GM23338 (cell line): Measurements from ENCODE around the gene DMTF1. TPM values are rescaled to one million over a fixed set of nuclear protein-coding genes. Genes with fewer than 3 reads are reported as not detected.

Source experiments
- ATAC-seq: fragments of 200-7000 bp; cut with Tn5 transposase; 3 replicates; pipeline ENCODE4 v1.9.1; 2020
- DNase-seq: peaks from one replicate; pipeline ENCODE4 v3.0.0-alpha.2; 2015; ENCODE audit warnings: low spot score
- H2AFZ ChIP-seq: fragments of 200-600 bp; sonication (generic); 2 replicates; pipeline ENCODE4 v1.8.0; 2016; ENCODE audit warnings: antibody characterized with exemption, mild to moderate bottlenecking, moderate library complexity
- H3F3A ChIP-seq: fragments of 200-600 bp; sonication (generic); replicated peaks from 2 replicates; pipeline ENCODE4 v1.8.0; 2017; ENCODE audit warnings: antibody characterized with exemption, mixed run types, low read depth
- H3K27ac ChIP-seq: fragments of 200-600 bp; sonication (generic); 2 replicates; pipeline ENCODE4 v1.6.1; 2016; ENCODE audit warnings: low read depth
- H3K27me3 ChIP-seq: fragments of 200-600 bp; sonication (generic); 2 replicates; pipeline ENCODE4 v1.8.0; 2016; ENCODE audit warnings: mild to moderate bottlenecking, mixed run types, moderate library complexity; ENCODE audit not compliant: insufficient read depth
- H3K36me3 ChIP-seq: fragments of 200-600 bp; sonication (generic); 2 replicates; pipeline ENCODE4 v1.8.0; 2016; ENCODE audit warnings: mild to moderate bottlenecking; ENCODE audit not compliant: insufficient read depth
- H3K4me1 ChIP-seq: fragments of 200-600 bp; sonication (generic); 2 replicates; pipeline ENCODE4 v1.8.0; 2016; ENCODE audit warnings: mild to moderate bottlenecking, moderate library complexity; ENCODE audit not compliant: insufficient read depth
- H3K4me2 ChIP-seq: fragments of 200-600 bp; sonication (generic); 2 replicates; pipeline ENCODE4 v1.7.1; 2017; ENCODE audit warnings: mixed run types
- H3K4me3 ChIP-seq: fragments of 200-600 bp; sonication (generic); 2 replicates; pipeline ENCODE4 v1.6.1; 2016; ENCODE audit warnings: mixed run types
- H3K79me2 ChIP-seq: fragments of 200-600 bp; sonication (generic); replicated peaks from 2 replicates; pipeline ENCODE4 v1.8.0; 2017; ENCODE audit warnings: mild to moderate bottlenecking; ENCODE audit not compliant: insufficient read depth
- H3K9me2 ChIP-seq: fragments of 200-600 bp; sonication (generic); 2 replicates; pipeline ENCODE4 v1.8.0; 2017; ENCODE audit not compliant: insufficient read depth
- H4K20me1 ChIP-seq: fragments of 200-600 bp; sonication (generic); replicated peaks from 2 replicates; pipeline ENCODE4 v1.8.0; 2017; ENCODE audit warnings: mild to moderate bottlenecking; ENCODE audit not compliant: insufficient read depth
- H3K27ac Mint-ChIP-seq: 2 replicates; pipeline ENCODE4 v1.8.0; 2020; ENCODE audit warnings: inconsistent platforms, mild to moderate bottlenecking, moderate library complexity, mixed read lengths
- H3K27me3 Mint-ChIP-seq: 3 replicates; pipeline ENCODE4 v1.8.0; 2022; ENCODE audit warnings: low read depth, mild to moderate bottlenecking, moderate library complexity, mixed read lengths, inconsistent platforms; ENCODE audit not compliant: insufficient read depth, poor library complexity
- H3K36me3 Mint-ChIP-seq: 3 replicates; pipeline ENCODE4 v1.8.0; 2021; ENCODE audit warnings: low read depth, mild to moderate bottlenecking, inconsistent platforms, moderate library complexity, mixed read lengths
- H3K4me1 Mint-ChIP-seq: 3 replicates; pipeline ENCODE4 v1.8.0; 2020; ENCODE audit warnings: mild to moderate bottlenecking, inconsistent platforms, mixed read lengths
- H3K4me3 Mint-ChIP-seq: 3 replicates; pipeline ENCODE4 v1.8.0; 2021; ENCODE audit warnings: moderate library complexity, mild to moderate bottlenecking, inconsistent platforms, mixed read lengths
- H3K9me3 Mint-ChIP-seq: 3 replicates; pipeline ENCODE4 v1.8.0; 2020; ENCODE audit warnings: moderate library complexity, mild to moderate bottlenecking, inconsistent platforms, mixed read lengths
- CREB1 ChIP-seq: fragments of 250-450 bp; sonication (Bioruptor Pico); IDR thresholded peaks from 2 replicates; pipeline ENCODE4 v1.5.0; 2020; ENCODE audit warnings: low read depth, mild to moderate bottlenecking, moderate library complexity
- CTCF ChIP-seq, 2 experiments: fragments of 200-600 bp in 1 of 2; sonication (generic) in 1 of 2; conservative IDR thresholded peaks; 2 replicates each; pipeline versions ENCODE4 v1.5.1 to v1.6.1; 2016 to 2017; ENCODE audit warnings: antibody characterized with exemption in 2 of 2, low read depth in 2 of 2, mild to moderate bottlenecking in 2 of 2, moderate library complexity in 1 of 2
- ETS1 ChIP-seq: IDR thresholded peaks from 2 replicates; pipeline ENCODE4 v1.6.1; 2016; ENCODE audit warnings: antibody characterized with exemption
- EZH2 ChIP-seq: fragments of 200-600 bp; sonication (generic); IDR thresholded peaks from one replicate; pipeline ENCODE4 v1.8.0; 2017; ENCODE audit warnings: antibody characterized with exemption, mild to moderate bottlenecking, low read depth; ENCODE audit not compliant: unreplicated experiment
- EZH2phosphoT487 ChIP-seq: fragments of 200-600 bp; sonication (generic); IDR thresholded peaks from one replicate; pipeline ENCODE4 v1.8.1; 2018; ENCODE audit warnings: antibody characterized with exemption; ENCODE audit not compliant: unreplicated experiment
- JUNB ChIP-seq: IDR thresholded peaks from one replicate; pipeline ENCODE4 v1.6.1; 2016; ENCODE audit warnings: antibody characterized with exemption; ENCODE audit not compliant: unreplicated experiment
- NANOG ChIP-seq: IDR thresholded peaks from 2 replicates; pipeline ENCODE4 v1.6.1; 2016; ENCODE audit warnings: antibody characterized with exemption, borderline replicate concordance
- POLR2AphosphoS5 ChIP-seq: IDR thresholded peaks from 2 replicates; pipeline ENCODE4 v1.6.1; 2016; ENCODE audit warnings: antibody characterized with exemption, low read depth
- REST ChIP-seq: IDR thresholded peaks from one replicate; pipeline ENCODE4 v1.6.1; 2018; ENCODE audit warnings: antibody characterized with exemption; ENCODE audit not compliant: unreplicated experiment
- STAT1 ChIP-seq: IDR thresholded peaks from one replicate; pipeline ENCODE4 v1.6.1; 2016; ENCODE audit warnings: antibody characterized with exemption; ENCODE audit not compliant: unreplicated experiment
- ZNF114 ChIP-seq: fragments of 250-450 bp; sonication (Bioruptor Pico); IDR thresholded peaks from 2 replicates; pipeline ENCODE4 v1.5.0; 2020; ENCODE audit warnings: mild to moderate bottlenecking, moderate library complexity
- ZNF331 ChIP-seq: fragments of 250-450 bp; sonication (Bioruptor Pico); IDR thresholded peaks from 2 replicates; pipeline ENCODE4 v1.5.0; 2020; ENCODE audit warnings: low read depth, mild to moderate bottlenecking, moderate library complexity
- polyA plus RNA-seq: library from polyadenylated mRNA; unstranded; fragments of >200 nt; fragmentation: Nextera tagmentation; extraction: Ambion mirVana; gene quantifications from 2 replicates; pipeline ENCODE4 v1.2.1, GENCODE V29; 2016
- total RNA-seq: library from RNA; depleted of rRNA; stranded (reverse); fragments of >200 nt; shearing (Covaris generic); gene quantifications from 2 replicates; pipeline ENCODE4 v1.2.3, GENCODE V29; 2014

DMTF1 gene
- total and polyA plus RNA-seq, 2 experiments from 2014 or later: 60.4 to 114 TPM

GRCh38 chr7:87111877-87112276, 40.4 kb upstream of the DMTF1 start (continued):
- TF ChIP-seq POLR2AphosphoS5: no peak
- TF ChIP-seq NANOG: no peak
- TF ChIP-seq EZH2phosphoT487: no peak
- TF ChIP-seq ZNF331 (CRISPR knock-in tag): no peak
- TF ChIP-seq STAT1: no peak
- no peak for TF ChIP-seq CTCF (conservative IDR thresholded peaks at IDR 0.05; ENCODE audit: low read depth in 2 of 2)
- TF ChIP-seq CREB1 (CRISPR knock-in tag): no peak
- no peak for TF ChIP-seq REST
- no peak for TF ChIP-seq ETS1
- no peak for TF ChIP-seq EZH2

- Mint-ChIP-seq H3K9me3 (peaks cover 18% of the 10 kb centered on the region), H3K27me3 (no peaks in the 10 kb centered on the region), H3K4me1 (no peaks in the 10 kb centered on the region), H3K27ac (no peak overlapping the region), H3K36me3 (peaks cover 7% of the 10 kb centered on the region; the same call in 1 of the 3 replicates), H3K4me3 (no peak overlapping the region)
- Histone ChIP-seq H2AFZ (no peak overlapping the region), H3K27me3 (no peaks in the 10 kb centered on the region), H3K4me3 (no peak overlapping the region), H3K36me3 (peaks cover 8% of the 10 kb centered on the region), H3K4me2 (no peak overlapping the region), H3K9me2 (no peaks in the 10 kb centered on the region), H3K79me2 (no peaks in the 10 kb centered on the region), H3F3A (no peaks in the 10 kb centered on the region), H3K4me1 (no peaks in the 10 kb centered on the region), H3K27ac (no peak overlapping the region), H4K20me1 (no peaks in the 10 kb centered on the region)
- ATAC-seq (no peak), DNase-seq (no peak)
- TF ChIP-seq ZNF331 (CRISPR knock-in tag) (no peak), JUNB (no peak), CREB1 (CRISPR knock-in tag) (no peak), ETS1 (no peak), NANOG (no peak), POLR2AphosphoS5 (no peak), ZNF114 (no peak), REST (no peak)
Observed at GRCh38 chr7:87113077-87113476, 39.2 kb upstream of the DMTF1 start.
